CD4-positive, alpha-beta memory T cell (primary cell): Measurements from ENCODE around the gene C19orf12. TPM values are rescaled to one million over a fixed set of nuclear protein-coding genes. Genes with fewer than 3 reads are reported as not detected.
"Not testable (repeated sequence)": the region's sequence is repeated elsewhere in the genome, so short reads cannot be mapped to it uniquely, and the experiment has no call there.

Experiments used
- CTCF ChIA-PET: fragments of 350-600 bp; sonication (Branson Sonifier 250); formaldehyde crosslinking; loops from one replicate; lab custom pipeline; 2021; ENCODE audit warnings: inconsistent platforms; ENCODE audit not compliant: partially characterized antibody; lab: Charles Lee
- POLR2A ChIA-PET: fragments of 350-600 bp; sonication (Branson Sonifier 250); formaldehyde crosslinking; loops from one replicate; lab custom pipeline; 2021; ENCODE audit not compliant: partially characterized antibody; lab: Charles Lee
- DNase-seq, 5 donors: peaks; one replicate each; pipeline versions ENCODE4 v3.0.0 to v3.0.0-alpha.2; 2020 to 2022; ENCODE audit warnings: mixed read lengths in 1 of 5
- H3K27ac ChIP-seq: one replicate; pipeline ENCODE4 v1.7.0; 2013; ENCODE audit warnings: low read depth, low read length
- H3K27me3 ChIP-seq: 2 replicates; pipeline ENCODE4 v1.7.0; 2013; ENCODE audit warnings: mild to moderate bottlenecking, low read length, moderate library complexity; ENCODE audit not compliant: insufficient read depth
- H3K36me3 ChIP-seq: 2 replicates; pipeline ENCODE4 v1.7.0; 2013; ENCODE audit warnings: mild to moderate bottlenecking, low read length, moderate library complexity; ENCODE audit not compliant: insufficient read depth
- H3K4me1 ChIP-seq: 2 replicates; pipeline ENCODE4 v1.7.0; 2013; ENCODE audit warnings: mild to moderate bottlenecking, low read length, moderate library complexity; ENCODE audit not compliant: insufficient read depth
- H3K4me3 ChIP-seq, 2 donors: one replicate each; pipeline ENCODE4 v1.7.0; 2013; ENCODE audit warnings: low read length in 2 of 2, mild to moderate bottlenecking in 1 of 2
- H3K9me3 ChIP-seq, 2 donors: one replicate each; pipeline ENCODE4 v1.7.0; 2013; ENCODE audit warnings: low read length in 2 of 2, control low read depth in 1 of 2; ENCODE audit not compliant: control insufficient read depth in 1 of 2
- H3K27ac Mint-ChIP-seq, 7 donors: one replicate each; pipeline ENCODE4 v1.8.0; 2020 to 2021; ENCODE audit warnings: mixed read lengths in 7 of 7, mild to moderate bottlenecking in 6 of 7, inconsistent platforms in 3 of 7, moderate library complexity in 3 of 7
- H3K27me3 Mint-ChIP-seq, 2 donors: one replicate each; pipeline ENCODE4 v1.8.0; 2020 to 2021; ENCODE audit warnings: mixed read lengths in 2 of 2
- H3K36me3 Mint-ChIP-seq, 2 donors: one replicate each; pipeline ENCODE4 v1.8.0; 2020 to 2021; ENCODE audit warnings: mixed read lengths in 2 of 2, inconsistent platforms in 1 of 2, mild to moderate bottlenecking in 1 of 2
- H3K4me1 Mint-ChIP-seq, 4 donors: one replicate each; pipeline ENCODE4 v1.8.0; 2020 to 2021; ENCODE audit warnings: mixed read lengths in 4 of 4, mild to moderate bottlenecking in 1 of 4
- H3K4me3 Mint-ChIP-seq, 8 donors: one replicate each; pipeline ENCODE4 v1.8.0; 2020 to 2021; ENCODE audit warnings: mixed read lengths in 8 of 8, mild to moderate bottlenecking in 7 of 8, moderate library complexity in 6 of 8, inconsistent platforms in 3 of 8
- H3K9me3 Mint-ChIP-seq, 8 donors: one replicate each; pipeline ENCODE4 v1.8.0; 2020 to 2021; ENCODE audit warnings: mixed read lengths in 8 of 8, mild to moderate bottlenecking in 5 of 8, inconsistent platforms in 3 of 8, moderate library complexity in 1 of 8
- intact Hi-C: fragments of 100-400 bp; cut with micrococcal nuclease; formaldehyde crosslinking; loops from one replicate; pipeline ENCODE4 v1.15.1; 2023
- polyA plus RNA-seq, 2 donors: library from polyadenylated mRNA; unstranded; fragments of 300-500 nt; fragmentation: Illumina TruSeq; gene quantifications; one replicate each; pipeline ENCODE4 v1.2.3, GENCODE V29; 2021
- total RNA-seq, 2 experiments: library from RNA; stranded (reverse); gene quantifications; one replicate each; pipeline ENCODE4 v1.2.3, GENCODE V29; 2021

C19orf12 gene
- total and polyA plus RNA-seq, 4 experiments from 2014 or later, result 22.7 to 30.1 (median 26.4) TPM

DNA sequence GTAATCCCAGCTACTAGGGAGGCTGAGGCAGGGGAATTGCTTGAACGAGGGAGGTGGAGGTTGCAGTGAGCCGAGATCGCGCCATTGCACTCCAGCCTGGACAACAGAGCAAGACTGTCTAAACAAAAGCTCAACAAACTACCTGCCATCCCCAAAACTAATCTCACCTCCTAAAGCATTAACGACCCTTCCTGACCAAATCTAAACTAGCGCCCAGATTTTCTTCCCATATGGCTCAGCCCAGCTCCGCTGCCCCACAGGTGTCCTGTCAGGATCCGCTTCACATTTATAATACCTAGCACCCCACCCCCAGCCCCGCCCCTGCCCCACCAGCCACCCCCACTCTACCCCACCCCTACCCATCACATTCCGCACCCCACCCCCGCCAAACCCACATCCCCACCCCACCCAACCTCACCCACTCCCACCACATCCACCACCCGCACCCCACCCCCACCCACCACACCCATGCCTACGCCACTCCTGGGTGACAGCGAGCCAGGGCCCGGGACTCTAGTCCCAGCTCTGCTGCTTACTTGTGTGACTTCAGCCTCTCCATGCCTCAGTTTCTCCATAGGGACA, 599 bp downstream of the C19orf12 start:
- DNase-seq, result peak in 2 of 5 donors; percentile 72 to 76
- H3K9me3 ChIP-seq, result no peaks in the 10 kb centered on the region
- H3K36me3 ChIP-seq, result no peaks in the 10 kb centered on the region
- H3K4me1 ChIP-seq, result peaks cover 63% of the 10 kb centered on the region
- intact Hi-C loops, result loop anchor here (2.0 kb wide), 2 partner anchors 50 to 502 kb away; partner anchors contain the start of genes PLEKHF1 and UQCRFS1
- Mint-ChIP-seq H3K4me1 (peaks cover 45 to 65% (median 58%) of the 10 kb centered on the region in 4 donors), H3K9me3 (no peaks in the 10 kb centered on the region), H3K27ac (peak overlapping the region; percentile 93 to 97 (median 96)), H3K4me3 (peak overlapping the region; percentile 86 to 95 (median 88)), H3K36me3 (peaks cover 3 to 13% of the 10 kb centered on the region in 2 donors), H3K27me3 (no peaks in the 10 kb centered on the region)
- H3K27ac ChIP-seq, result peak overlapping the region; percentile 88
- ChIA-PET POLR2A (interaction anchor here (0.9 to 6.9 kb wide), 19 partner anchors 10 to 227 kb away, joined by 3 to 151 read pairs (median 11); partner anchors contain the start of genes PLEKHF1, POP4 and URI1), CTCF (interaction anchor here (0.9 to 13.2 kb wide), 7 partner anchors 14 to 144 kb away, joined by 3 to 278 read pairs (median 52); partner anchors contain the start of genes PLEKHF1 and POP4)
- H3K27me3 ChIP-seq, result no peaks in the 10 kb centered on the region
- peak overlapping the region; percentile 80 to 84 for H3K4me3 ChIP-seq

DNA sequence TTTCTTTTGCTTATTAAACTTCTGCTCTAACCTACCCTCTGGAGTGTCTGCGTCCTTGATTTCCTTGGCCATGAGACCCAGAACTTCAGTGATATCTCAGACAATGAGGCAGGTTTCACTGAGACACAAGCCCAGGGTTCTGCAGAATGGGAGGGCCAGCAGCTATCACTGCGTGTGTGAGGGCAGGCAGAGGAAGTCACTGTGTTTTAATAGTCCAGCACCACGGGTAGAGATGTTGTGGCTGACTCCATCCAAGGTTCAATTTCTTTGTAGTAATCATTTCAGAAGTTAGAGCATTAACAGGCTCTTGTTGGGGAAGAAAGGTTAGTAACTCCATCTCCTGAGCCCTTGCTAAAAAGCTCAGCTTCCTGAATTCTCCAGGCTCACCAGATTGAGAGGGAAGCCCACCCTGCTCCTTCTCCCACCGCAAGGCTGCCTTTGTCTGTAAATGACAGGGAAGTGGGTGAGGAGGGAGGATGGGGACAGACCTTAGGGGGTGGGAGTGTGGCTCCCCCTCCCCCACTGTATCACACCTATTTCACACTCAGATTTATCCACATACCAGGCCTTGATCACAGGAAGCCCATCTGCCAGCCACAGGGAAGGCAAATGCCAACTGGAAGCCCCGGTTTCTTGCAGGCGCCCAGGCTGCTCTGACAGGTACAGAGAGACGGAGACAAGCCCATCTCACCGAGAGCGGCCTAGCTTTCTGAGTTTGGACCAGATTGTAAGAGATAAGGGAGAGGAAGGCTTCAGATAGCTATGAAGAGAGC, 2.1 kb downstream of the C19orf12 start:
- Histone ChIP-seq H3K4me1 (peaks cover 71% of the 10 kb centered on the region), H3K36me3 (no peaks in the 10 kb centered on the region), H3K4me3 (peak overlapping the region; percentile 36 to 55), H3K27me3 (no peaks in the 10 kb centered on the region), H3K9me3 (no peaks in the 10 kb centered on the region), H3K27ac (peak overlapping the region; percentile 58)
- H3K4me3 Mint-ChIP-seq, result peak overlapping the region; percentile 86 to 95 (median 88)
- ChIA-PET POLR2A (interaction anchor here (0.8 to 6.9 kb wide), 12 partner anchors 13 to 229 kb away, joined by 3 to 151 read pairs (median 11); partner anchors contain the start of genes PLEKHF1, POP4 and URI1), CTCF (interaction anchor here (0.9 to 13.2 kb wide), 8 partner anchors 9 to 132 kb away, joined by 3 to 278 read pairs (median 12); partner anchors contain the start of genes PLEKHF1 and POP4)
- DNase-seq, result no peak
- peak overlapping the region; percentile 93 to 97 (median 96) for H3K27ac Mint-ChIP-seq
- no peaks in the 10 kb centered on the region for H3K27me3 Mint-ChIP-seq
- H3K36me3 Mint-ChIP-seq, result peaks cover 3 to 17% of the 10 kb centered on the region in 2 donors
- H3K4me1 Mint-ChIP-seq, result peaks cover 49 to 79% (median 63%) of the 10 kb centered on the region in 4 donors
- H3K9me3 Mint-ChIP-seq, result no peaks in the 10 kb centered on the region
- intact Hi-C loops, result no loop called here

DNA sequence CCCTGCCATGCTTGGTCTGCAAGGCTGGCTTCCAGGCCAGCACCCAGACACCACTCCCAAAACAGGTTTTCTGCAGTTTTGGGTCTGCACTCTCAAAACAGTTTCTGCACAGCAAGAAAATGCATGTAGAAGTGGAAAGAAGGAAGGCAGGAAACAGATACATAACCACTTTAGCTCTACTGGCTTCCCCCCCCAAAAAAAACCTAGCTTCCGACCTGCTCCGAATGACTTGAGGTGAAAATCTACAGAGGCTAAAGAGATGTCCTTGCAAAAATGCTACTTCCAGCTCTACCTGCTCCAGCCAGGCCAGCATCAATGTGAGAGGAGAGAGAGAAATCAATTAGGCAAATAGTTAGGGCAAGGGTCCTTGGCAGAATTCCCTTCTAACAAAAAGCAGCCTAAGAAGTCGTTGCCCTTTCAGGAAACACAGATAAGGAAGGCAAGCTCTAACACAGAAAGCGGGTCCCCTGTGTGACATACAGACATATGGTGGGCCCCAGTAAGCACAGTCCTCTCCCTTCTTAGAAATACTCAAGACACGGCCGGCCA, 3.4 kb downstream of the C19orf12 start:
- Histone ChIP-seq H3K4me1 (peaks cover 68% of the 10 kb centered on the region), H3K27me3 (no peaks in the 10 kb centered on the region), H3K4me3 (no peak overlapping the region), H3K9me3 (no peaks in the 10 kb centered on the region), H3K27ac (peak overlapping the region; percentile 14), H3K36me3 (peaks cover 8% of the 10 kb centered on the region)
- intact Hi-C loops, result no loop called here
- CTCF ChIA-PET, result interaction anchor here (0.9 to 13.2 kb wide), 10 partner anchors 12 to 161 kb away, joined by 3 to 278 read pairs (median 4); partner anchors contain the start of genes PLEKHF1 and POP4
- peaks cover 8 to 27% of the 10 kb centered on the region in 2 donors for H3K36me3 Mint-ChIP-seq
- peaks cover 49 to 78% (median 61%) of the 10 kb centered on the region in 4 donors for H3K4me1 Mint-ChIP-seq
- peak in 2 of 5 donors; percentile 29 for DNase-seq
- POLR2A ChIA-PET, result interaction anchor here (0.8 to 6.9 kb wide), 5 partner anchors 12 to 230 kb away, joined by 3 to 151 read pairs (median 105); partner anchors contain the start of genes PLEKHF1, POP4 and URI1
- H3K27ac Mint-ChIP-seq, result peak overlapping the region; percentile 44 to 97 (median 93)
- no peaks in the 10 kb centered on the region for H3K27me3 Mint-ChIP-seq
- no peaks in the 10 kb centered on the region for H3K9me3 Mint-ChIP-seq
- H3K4me3 Mint-ChIP-seq, result peak overlapping the region; percentile 58 to 88 (median 76)

DNA sequence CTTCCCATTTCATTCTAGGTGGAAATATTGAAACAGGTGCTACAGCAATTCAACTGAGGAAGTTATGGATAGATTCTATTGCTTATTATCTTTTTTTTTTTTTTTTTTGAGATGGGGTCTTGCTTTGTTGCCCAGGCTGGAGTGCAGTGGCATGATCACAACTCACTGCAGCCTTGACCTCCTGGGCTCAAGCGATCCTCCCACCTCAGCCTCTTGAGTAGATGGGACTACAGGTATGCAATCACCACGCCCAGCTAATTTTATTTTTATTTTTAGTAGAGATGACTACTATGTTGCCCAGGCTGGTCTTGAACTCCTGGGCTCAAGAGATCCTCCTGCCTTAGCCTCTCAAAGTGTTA, 5.6 kb downstream of the C19orf12 start:
- H3K9me3 Mint-ChIP-seq, DNase-seq, intact Hi-C loops, H3K27me3 ChIP-seq, H3K4me3 ChIP-seq, H3K9me3 ChIP-seq, H3K27ac ChIP-seq, H3K27me3 Mint-ChIP-seq: not testable (repeated sequence)
- peaks cover 12 to 40% of the 10 kb centered on the region in 2 donors for H3K36me3 Mint-ChIP-seq
- H3K4me1 Mint-ChIP-seq, result peaks cover 43 to 76% (median 53%) of the 10 kb centered on the region in 4 donors
- ChIA-PET CTCF (interaction anchor here (4.8 to 13.2 kb wide), 2 partner anchors 15 to 99 kb away, joined by 21 to 267 read pairs; partner anchors contain the start of gene POP4), POLR2A (interaction anchor here (1.0 kb wide), 1 partner anchor 28 kb away, joined by 3 read pairs; no protein-coding TSS in a partner anchor)
- Histone ChIP-seq H3K36me3 (peaks cover 21% of the 10 kb centered on the region), H3K4me1 (peaks cover 62% of the 10 kb centered on the region)
- H3K4me3 Mint-ChIP-seq, result peak overlapping the region in 2 of 8 donors; percentile 26 to 47
- peak overlapping the region in 5 of 7 donors; percentile 37 to 86 (median 82) for H3K27ac Mint-ChIP-seq

DNA sequence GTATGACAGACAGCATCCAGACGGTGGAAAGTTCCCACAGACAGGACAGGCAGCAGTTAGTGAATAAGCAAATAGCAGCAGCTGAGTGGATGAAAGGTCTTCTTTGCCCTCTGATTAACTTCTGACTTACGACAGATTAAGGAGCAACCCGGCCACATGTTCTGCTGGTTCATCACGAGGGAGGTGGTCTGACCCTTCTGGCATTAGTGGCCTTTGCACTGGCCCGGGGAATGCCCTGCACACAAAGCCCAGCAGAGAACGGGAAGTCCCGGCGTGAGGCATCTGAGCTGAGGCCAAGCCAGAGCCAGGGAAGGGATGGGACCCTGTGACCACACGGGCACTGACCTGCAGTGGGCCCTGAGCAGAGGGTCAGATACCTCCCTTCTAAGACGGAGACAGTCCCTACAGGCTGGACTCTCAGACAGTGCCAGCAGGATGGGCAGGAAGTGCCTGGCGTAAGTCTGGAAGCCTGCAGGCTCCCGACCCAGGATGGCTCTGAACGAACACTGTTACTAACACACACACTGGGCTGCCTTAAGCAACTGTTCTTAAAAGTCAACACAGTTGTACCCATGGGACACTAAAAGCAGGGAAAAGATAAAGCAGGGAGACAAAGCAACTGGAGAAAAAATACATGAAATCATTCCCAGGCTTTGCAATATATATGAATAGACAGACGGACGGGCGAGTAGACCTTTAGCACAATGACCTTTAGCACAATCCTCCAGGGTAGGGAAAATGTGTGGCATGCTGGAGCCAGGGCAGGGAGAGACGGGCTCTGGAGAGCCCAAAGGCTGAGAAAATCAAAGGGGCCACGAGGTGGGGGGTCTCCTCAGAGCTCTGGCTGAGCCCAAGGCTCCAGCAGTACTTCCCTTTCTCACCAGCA, 6.3 kb downstream of the C19orf12 start:
- Histone ChIP-seq H3K27me3 (no peaks in the 10 kb centered on the region), H3K27ac (no peak overlapping the region), H3K9me3 (no peaks in the 10 kb centered on the region), H3K4me3 (no peak overlapping the region), H3K36me3 (peaks cover 23% of the 10 kb centered on the region), H3K4me1 (peaks cover 57% of the 10 kb centered on the region)
- ChIA-PET POLR2A (no interaction called here), CTCF (interaction anchor here (0.9 to 13.2 kb wide), 4 partner anchors 7 to 99 kb away, joined by 3 to 267 read pairs (median 20); partner anchors contain the start of gene POP4)
- Mint-ChIP-seq H3K27me3 (no peaks in the 10 kb centered on the region), H3K4me3 (peak overlapping the region in 2 of 8 donors; percentile 26 to 40), H3K27ac (peak overlapping the region in 5 of 7 donors; percentile 10 to 86 (median 76)), H3K4me1 (peaks cover 39 to 71% (median 48%) of the 10 kb centered on the region in 4 donors), H3K9me3 (no peaks in the 10 kb centered on the region), H3K36me3 (peaks cover 12 to 42% of the 10 kb centered on the region in 2 donors)
- intact Hi-C loops, result no loop called here
- DNase-seq, result no peak

DNA sequence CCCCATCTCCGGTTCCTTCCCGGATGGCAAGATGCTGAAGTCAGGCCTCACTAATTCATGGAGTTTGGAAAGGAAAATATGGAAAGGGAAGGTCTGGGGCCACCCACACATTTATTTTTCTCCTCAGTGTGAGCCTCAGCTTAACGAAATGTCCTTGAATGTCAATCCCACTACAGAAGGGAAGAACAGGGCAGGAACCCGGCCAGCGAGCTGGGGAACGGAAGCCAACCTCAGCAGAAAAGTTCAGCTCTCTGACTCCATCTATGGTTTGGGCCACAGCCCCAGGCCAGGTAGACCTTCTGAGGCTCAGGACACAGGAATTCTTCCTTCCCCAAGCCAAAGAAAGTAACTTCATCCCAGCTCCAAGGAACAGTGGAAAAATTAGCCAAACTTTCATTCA, 8.4 kb downstream of the C19orf12 start:
- DNase-seq, result no peak
- Histone ChIP-seq H3K27ac (no peak overlapping the region), H3K4me3 (no peak overlapping the region), H3K4me1 (peaks cover 35% of the 10 kb centered on the region), H3K36me3 (peaks cover 38% of the 10 kb centered on the region), H3K9me3 (no peaks in the 10 kb centered on the region), H3K27me3 (no peaks in the 10 kb centered on the region)
- Mint-ChIP-seq H3K9me3 (no peaks in the 10 kb centered on the region), H3K4me3 (no peak overlapping the region), H3K36me3 (peaks cover 12 to 54% of the 10 kb centered on the region in 2 donors), H3K4me1 (peaks cover 20 to 49% (median 28%) of the 10 kb centered on the region in 4 donors), H3K27ac (peak overlapping the region in 1 of 7 donors; percentile 82), H3K27me3 (no peaks in the 10 kb centered on the region)
- intact Hi-C loops, result no loop called here
- POLR2A ChIA-PET, result interaction anchor here (0.9 kb wide), 1 partner anchor 9 kb away, joined by 3 read pairs; no protein-coding TSS in a partner anchor
- CTCF ChIA-PET, result interaction anchor here (3.6 to 4.8 kb wide), 2 partner anchors 10 to 12 kb away, joined by 18 to 21 read pairs; no protein-coding TSS in a partner anchor
